Measurements from ENCODE around the gene NEU3. TPM values are rescaled to one million over a fixed set of nuclear protein-coding genes. Genes with fewer than 3 reads are reported as not detected.

NEU3 gene
- total and polyA plus RNA-seq, 2 of the 4 experiments (the other 2 are of a cell fraction), result 5.5 to 10.6 TPM

GRCh38 chr11:75022296-75022695, 33.6 kb downstream of the NEU3 start:
- Histone ChIP-seq H2BK15ac (ENCODE audit: low read depth, low read length) (no peak overlapping the region), H2AK5ac (ENCODE audit: low read depth, low read length) (no peak overlapping the region), H3K23ac (ENCODE audit: low read depth, low read length) (no peak overlapping the region), H2BK20ac (ENCODE audit: low read depth, low read length) (no peak overlapping the region), H2BK5ac (ENCODE audit: low read depth, low read length, poor library complexity, severe bottlenecking) (no peak overlapping the region), H3K79me1 (ENCODE audit: low read depth in 1 of 2, low read length in 2 of 2) (no peaks in the 10 kb centered on the region), H3K4me1 (ENCODE audit: control insufficient read depth, insufficient read depth, low read length) (no peaks in the 10 kb centered on the region), H4K91ac (ENCODE audit: insufficient read depth, low read depth, low read length) (no peak overlapping the region), H3K9ac (ENCODE audit: low read depth, low read length) (no peak overlapping the region), H4K20me1 (ENCODE audit: insufficient read depth, low read length) (no peaks in the 10 kb centered on the region), H3K9me3 (ENCODE audit: control insufficient read depth, insufficient read depth, low read length) (no peaks in the 10 kb centered on the region; the same call in 1 of the 2 replicates), H3K27me3 (ENCODE audit: control insufficient read depth, insufficient read depth, low read length) (peaks cover 3% of the 10 kb centered on the region), H4K5ac (ENCODE audit: low read depth, low read length) (no peak overlapping the region), H4K8ac (ENCODE audit: low read depth in 2 of 2, low read length in 2 of 2) (no peak overlapping the region), H3K4ac (ENCODE audit: low read depth, low read length) (no peak overlapping the region), H2AK9ac (replicated peaks; ENCODE audit: low read depth, low read length, poor library complexity) (no peak overlapping the region), H3K27ac (ENCODE audit: insufficient read depth, low read length) (no peak overlapping the region), H3K36me3 (ENCODE audit: control insufficient read depth, insufficient read depth, low read length) (no peaks in the 10 kb centered on the region), H3K4me3 (ENCODE audit: insufficient read depth, low read depth, low read length) (no peak overlapping the region), H3K18ac (ENCODE audit: low read depth, low read length) (no peak overlapping the region), H3K56ac (ENCODE audit: extremely low read depth, insufficient read depth, low read length) (no peak overlapping the region), H3K4me2 (ENCODE audit: low read depth, low read length) (no peak overlapping the region), H2AFZ (replicated peaks; ENCODE audit: low read length, poor library complexity) (no peak overlapping the region), H3K14ac (replicated peaks; ENCODE audit: low read depth, low read length) (no peak overlapping the region), H3K9me1 (ENCODE audit: insufficient read depth, low read length) (no peaks in the 10 kb centered on the region), H2BK120ac (ENCODE audit: low read depth, low read length) (no peak overlapping the region)
- intact Hi-C loops (cut with micrococcal nuclease) (loop anchor here (2.0 kb wide), 2 partner anchors 121 to 219 kb away; partner anchors contain the start of gene TPBGL), in situ Hi-C loops (cut with MboI; ENCODE audit: low sequenced_read_pairs) (loop anchor here (5.0 kb wide), 2 partner anchors 180 to 225 kb away; no protein-coding TSS in a partner anchor), dilution Hi-C loops (cut with HindIII; ENCODE audit: low sequenced_read_pairs, unreplicated experiment) (no loop called here)
- TF ChIP-seq POLR2A (IDR thresholded peaks at IDR 0.05; ENCODE audit: low read depth, low read length) (no peak), SMC3 (IDR thresholded peaks at IDR 0.05; ENCODE audit: low read depth, low read length) (no peak), BHLHE40 (IDR thresholded peaks at IDR 0.05; ENCODE audit: low read depth, low read length) (no peak), USF2 (IDR thresholded peaks at IDR 0.05; ENCODE audit: low read depth, low read length) (no peak), MXI1 (IDR thresholded peaks at IDR 0.05; ENCODE audit: borderline replicate concordance, low read depth, low read length) (no peak), NFE2L2 (IDR thresholded peaks at IDR 0.05; ENCODE audit: low read depth, low read length) (no peak), FOS (IDR thresholded peaks at IDR 0.05; ENCODE audit: low read depth, low read length) (no peak)
- no peak for DNase-seq
- ChIA-PET CTCF (interaction anchor here (0.6 to 2.6 kb wide), 7 partner anchors 8 to 227 kb away, joined by 3 to 18 read pairs (median 9); no protein-coding TSS in a partner anchor), POLR2A (ENCODE audit: unreplicated experiment) (no interaction called here)
- no peak for ATAC-seq (ENCODE audit: low read depth)
- WGBS, 2 experiments (ENCODE audit: extremely low coverage in 2 of 2, insufficient read length in 1 of 2), result 83% methylated on average over 1 of the region's 3 CpGs; no CpG with 5 or more reads in 1 of the 2 experiments
- no TSS peak for BruUV-seq (replicated peaks)
